IMR-90 (cell line): ENCODE data around the gene DEF6. TPM values are rescaled to one million over a fixed set of nuclear protein-coding genes. Genes with fewer than 3 reads are reported as not detected.
"Not testable (repeated sequence)": the region's sequence is repeated elsewhere in the genome, so short reads cannot be mapped to it uniquely, and the experiment has no call there.

Experiments
- ATAC-seq: fragments of 200-7000 bp; cut with Tn5 transposase; 2 replicates; pipeline ENCODE4 v1.9.1; 2020; ENCODE audit warnings: low read depth, mild to moderate bottlenecking, moderate library complexity
- BruUV-seq: library from RNA; stranded (reverse); fragments of 400-500 nt; replicated peaks from 2 replicates; lab custom pipeline; 2021; lab: Mats Ljungman, UMichigan
- CTCF ChIA-PET: fragments of 300-600 bp; formaldehyde crosslinking; extraction: SDS; loops from one replicate; lab custom pipeline; 2021; ENCODE audit warnings: antibody characterized with exemption; lab: Yijun Ruan, JAX
- POLR2A ChIA-PET: fragments of 300-600 bp; sonication (Branson Sonifier 250); formaldehyde crosslinking; loops from one replicate; lab custom pipeline; 2022; ENCODE audit warnings: antibody characterized with exemption; ENCODE audit not compliant: unreplicated experiment; lab: Charles Lee
- DNase-seq: peaks from one replicate; pipeline ENCODE4 v3.0.0; 2013
- H2AFZ ChIP-seq: replicated peaks from 2 replicates; pipeline ENCODE3; 2013; ENCODE audit warnings: low read length, mild to moderate bottlenecking; ENCODE audit not compliant: poor library complexity
- H2AK5ac ChIP-seq: 2 replicates; pipeline ENCODE4 v1.6.1; 2013; ENCODE audit warnings: low read depth, low read length, inconsistent platforms
- H2AK9ac ChIP-seq: replicated peaks from 2 replicates; pipeline ENCODE3; 2013; ENCODE audit warnings: mild to moderate bottlenecking, low read depth, low read length, moderate library complexity; ENCODE audit not compliant: poor library complexity
- H2BK120ac ChIP-seq: 2 replicates; pipeline ENCODE4 v1.6.1; 2013; ENCODE audit warnings: low read depth, low read length, inconsistent platforms
- H2BK15ac ChIP-seq: 3 replicates; pipeline ENCODE4 v1.6.1; 2013; ENCODE audit warnings: low read depth, low read length, inconsistent platforms
- H2BK20ac ChIP-seq: 2 replicates; pipeline ENCODE4 v1.6.1; 2013; ENCODE audit warnings: low read depth, mild to moderate bottlenecking, inconsistent platforms, low read length, moderate library complexity
- H2BK5ac ChIP-seq: 2 replicates; pipeline ENCODE4 v1.6.1; 2013; ENCODE audit warnings: mild to moderate bottlenecking, low read depth, low read length, inconsistent platforms; ENCODE audit not compliant: poor library complexity, severe bottlenecking
- H3K14ac ChIP-seq: replicated peaks from 2 replicates; pipeline ENCODE4 v1.6.1; 2013; ENCODE audit warnings: low read depth, low read length, inconsistent platforms
- H3K18ac ChIP-seq: 2 replicates; pipeline ENCODE4 v1.6.1; 2013; ENCODE audit warnings: low read depth, low read length, control low read depth
- H3K23ac ChIP-seq: 2 replicates; pipeline ENCODE4 v1.6.1; 2013; ENCODE audit warnings: low read depth, low read length, inconsistent platforms
- H3K27ac ChIP-seq: 2 replicates; pipeline ENCODE4 v1.5.1; 2013; ENCODE audit warnings: mild to moderate bottlenecking, control low read depth, low read length; ENCODE audit not compliant: insufficient read depth
- H3K27me3 ChIP-seq: 2 replicates; pipeline ENCODE4 v1.6.1; 2013; ENCODE audit warnings: low read length; ENCODE audit not compliant: control insufficient read depth, insufficient read depth
- H3K36me3 ChIP-seq: 2 replicates; pipeline ENCODE4 v1.6.1; 2013; ENCODE audit warnings: low read length, mixed read lengths; ENCODE audit not compliant: control insufficient read depth, insufficient read depth
- H3K4ac ChIP-seq: 2 replicates; pipeline ENCODE4 v1.6.1; 2013; ENCODE audit warnings: low read depth, low read length, inconsistent platforms
- H3K4me1 ChIP-seq: 2 replicates; pipeline ENCODE4 v1.6.1; 2013; ENCODE audit warnings: low read length, mixed read lengths; ENCODE audit not compliant: control insufficient read depth, insufficient read depth
- H3K4me2 ChIP-seq: 2 replicates; pipeline ENCODE4 v1.6.1; 2013; ENCODE audit warnings: low read depth, mild to moderate bottlenecking, control low read depth, low read length, moderate library complexity
- H3K4me3 ChIP-seq: 2 replicates; pipeline ENCODE4 v1.5.1; 2013; ENCODE audit warnings: low read depth, mild to moderate bottlenecking, control low read depth, low read length, moderate library complexity; ENCODE audit not compliant: insufficient read depth
- H3K56ac ChIP-seq: 2 replicates; pipeline ENCODE4 v1.6.1; 2013; ENCODE audit warnings: low read length, inconsistent platforms; ENCODE audit not compliant: insufficient read depth; ENCODE audit errors: extremely low read depth
- H3K79me1 ChIP-seq, 2 experiments: 2 replicates each; pipeline ENCODE4 v1.6.1; 2013; ENCODE audit warnings: low read length in 2 of 2, inconsistent platforms in 1 of 2, low read depth in 1 of 2
- H3K9ac ChIP-seq: 2 replicates; pipeline ENCODE4 v1.6.1; 2013; ENCODE audit warnings: low read depth, low read length, control low read depth
- H3K9me1 ChIP-seq: 2 replicates; pipeline ENCODE4 v1.6.1; 2013; ENCODE audit warnings: low read length, inconsistent platforms; ENCODE audit not compliant: insufficient read depth
- H3K9me3 ChIP-seq: 2 replicates; pipeline ENCODE4 v1.6.1; 2013; ENCODE audit warnings: low read length; ENCODE audit not compliant: control insufficient read depth, insufficient read depth
- H4K20me1 ChIP-seq: 2 replicates; pipeline ENCODE4 v1.6.1; 2013; ENCODE audit warnings: low read length, inconsistent platforms; ENCODE audit not compliant: insufficient read depth
- H4K5ac ChIP-seq: 2 replicates; pipeline ENCODE4 v1.6.1; 2013; ENCODE audit warnings: mild to moderate bottlenecking, low read depth, low read length, control low read depth
- H4K8ac ChIP-seq, 2 experiments: 2 replicates each; pipeline ENCODE4 v1.6.1; 2013; ENCODE audit warnings: low read depth in 2 of 2, low read length in 2 of 2, control low read depth in 1 of 2, inconsistent platforms in 1 of 2
- H4K91ac ChIP-seq: 2 replicates; pipeline ENCODE4 v1.6.1; 2013; ENCODE audit warnings: low read depth, low read length, inconsistent platforms; ENCODE audit not compliant: insufficient read depth
- WGBS, 2 experiments: methylation state at CpG; one replicate each; pipeline versions ENCODE4 v1.1.5 to v1.1.7; 2013; ENCODE audit warnings: missing lambda C conversion rate in 2 of 2; ENCODE audit not compliant: insufficient read length in 1 of 2; ENCODE audit errors: extremely low coverage in 2 of 2; 5-methylcytosine and 5-hydroxymethylcytosine counted together
- dilution Hi-C: fragments of 300-500 bp; cut with HindIII; formaldehyde crosslinking; loops from one replicate; pipeline ENCODE4 v1.14.3; 2018; ENCODE audit warnings: low sequenced_read_pairs; ENCODE audit not compliant: unreplicated experiment
- in situ Hi-C: fragments of 300-500 bp; cut with MboI; formaldehyde crosslinking; loops from 3 replicates; pipeline ENCODE4 v1.14.3; 2019; ENCODE audit warnings: low sequenced_read_pairs, inconsistent platforms, mixed read lengths
- intact Hi-C: fragments of 100-400 bp; cut with micrococcal nuclease; formaldehyde crosslinking; loops from 2 replicates; pipeline ENCODE4 v1.10.0; 2022
- polyA plus RNA-seq, 3 experiments: library from polyadenylated mRNA; depleted of rRNA; stranded (reverse); fragments of >200 nt; gene quantifications; 2 replicates each; pipeline ENCODE4 v1.2.3, GENCODE V29; 2012; ENCODE audit warnings: low replicate concordance in 1 of 3
- total RNA-seq: library from RNA; depleted of rRNA; stranded (reverse); fragments of >200 nt; gene quantifications from 2 replicates; pipeline ENCODE4 v1.2.3, GENCODE V29; 2012

DEF6 gene
- total and polyA plus RNA-seq, 2 of the 4 experiments (the other 2 are of a cell fraction): 2.5 to 4.2 TPM

DNA sequence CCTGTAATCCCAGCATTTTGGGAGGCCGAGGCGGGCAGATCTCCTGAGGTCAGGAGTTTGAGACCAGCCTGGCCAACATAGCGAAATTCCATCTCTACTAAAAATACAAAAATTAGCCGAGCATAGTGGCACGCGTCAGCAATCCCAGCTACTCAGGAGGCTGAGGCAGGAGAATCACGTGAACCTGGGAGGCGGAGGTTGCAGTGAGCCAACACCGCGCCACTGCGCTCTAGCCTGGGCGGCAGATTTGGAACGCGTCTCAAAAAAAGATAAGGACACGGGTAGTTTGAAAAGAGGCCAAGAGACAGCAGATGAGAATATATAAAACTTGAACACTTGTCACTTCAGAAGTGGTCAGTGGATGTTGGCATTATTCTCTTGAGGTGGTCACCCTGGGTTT, 9.5 kb downstream of the DEF6 start:
- H3K79me1 ChIP-seq, H4K91ac ChIP-seq, H3K4me3 ChIP-seq, ATAC-seq, H3K9ac ChIP-seq, POLR2A ChIA-PET, H3K27ac ChIP-seq, H3K23ac ChIP-seq, H2BK120ac ChIP-seq, H2AK9ac ChIP-seq, H3K18ac ChIP-seq, H2AK5ac ChIP-seq, BruUV-seq, dilution Hi-C loops, H3K9me1 ChIP-seq, DNase-seq, H3K14ac ChIP-seq, H3K56ac ChIP-seq, H2AFZ ChIP-seq, H4K5ac ChIP-seq, H2BK5ac ChIP-seq, H2BK20ac ChIP-seq, H4K8ac ChIP-seq, H3K9me3 ChIP-seq, H2BK15ac ChIP-seq, H3K36me3 ChIP-seq, H4K20me1 ChIP-seq, H3K4ac ChIP-seq, intact Hi-C loops, H3K4me2 ChIP-seq, H3K4me1 ChIP-seq: not testable (repeated sequence)
- in situ Hi-C loops: loop anchor here (25.0 kb wide), 1 partner anchor 430 kb away; the partner anchor contains the start of gene ARMC12
- H3K27me3 ChIP-seq: peaks cover 12% of the 10 kb centered on the region; the same call in 1 of the 2 replicates
- WGBS, 2 experiments: 83% methylated on average over 11 of the region's 15 CpGs; no CpG with 5 or more reads in 1 of the 2 experiments
- CTCF ChIA-PET: interaction anchor here (2.7 kb wide), 1 partner anchor 11 kb away, joined by 9 read pairs; no protein-coding TSS in a partner anchor

DNA sequence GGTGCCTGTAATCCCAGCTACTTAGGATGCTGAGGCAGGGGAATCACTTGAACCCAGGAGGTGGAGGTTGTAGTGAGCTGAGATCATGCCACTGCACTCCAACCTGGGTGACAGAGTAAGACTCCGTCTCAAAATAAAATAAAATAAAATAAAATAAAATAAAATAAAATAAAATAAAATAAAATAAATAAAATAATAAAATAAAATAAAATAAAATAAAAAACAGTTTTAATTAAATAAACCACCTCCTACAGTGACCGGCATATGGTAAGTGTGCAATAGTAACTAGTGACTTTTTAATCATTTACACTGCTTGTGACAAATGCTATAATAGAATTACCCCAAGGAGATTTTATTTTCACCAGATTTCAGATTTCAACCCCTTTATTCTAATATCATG, 10.9 kb downstream of the DEF6 start:
- no CpG with 5 or more reads among the region's 2 CpGs for WGBS, 2 experiments
- H2BK120ac ChIP-seq, H3K18ac ChIP-seq, dilution Hi-C loops, H3K14ac ChIP-seq, H3K23ac ChIP-seq, H2BK5ac ChIP-seq, H3K36me3 ChIP-seq, H3K4me2 ChIP-seq, H3K56ac ChIP-seq, H4K20me1 ChIP-seq, H2BK20ac ChIP-seq, H2AK5ac ChIP-seq, H3K9me3 ChIP-seq, DNase-seq, H3K27ac ChIP-seq, H4K5ac ChIP-seq, BruUV-seq, H3K4me3 ChIP-seq, H2AFZ ChIP-seq, H2BK15ac ChIP-seq, ATAC-seq, H4K8ac ChIP-seq, H2AK9ac ChIP-seq, POLR2A ChIA-PET, H3K79me1 ChIP-seq, CTCF ChIA-PET, H3K4me1 ChIP-seq, H3K9ac ChIP-seq, H3K4ac ChIP-seq, H4K91ac ChIP-seq, intact Hi-C loops, H3K9me1 ChIP-seq: not testable (repeated sequence)
- peaks cover 15% of the 10 kb centered on the region; the same call in 1 of the 2 replicates for H3K27me3 ChIP-seq
- in situ Hi-C loops: loop anchor here (25.0 kb wide), 1 partner anchor 429 kb away; the partner anchor contains the start of gene ARMC12
